HK-2 (cell line): ENCODE data around the gene HDAC10.
"Not testable (repeated sequence)": the region's sequence is repeated elsewhere in the genome, so short reads cannot be mapped to it uniquely, and the experiment has no call there.

ENCODE experiments used
- DNase-seq: peaks from one replicate; pipeline ENCODE4 v3.0.0-alpha.2; 2018; ENCODE audit not compliant: unreplicated experiment

HDAC10 gene

DNA sequence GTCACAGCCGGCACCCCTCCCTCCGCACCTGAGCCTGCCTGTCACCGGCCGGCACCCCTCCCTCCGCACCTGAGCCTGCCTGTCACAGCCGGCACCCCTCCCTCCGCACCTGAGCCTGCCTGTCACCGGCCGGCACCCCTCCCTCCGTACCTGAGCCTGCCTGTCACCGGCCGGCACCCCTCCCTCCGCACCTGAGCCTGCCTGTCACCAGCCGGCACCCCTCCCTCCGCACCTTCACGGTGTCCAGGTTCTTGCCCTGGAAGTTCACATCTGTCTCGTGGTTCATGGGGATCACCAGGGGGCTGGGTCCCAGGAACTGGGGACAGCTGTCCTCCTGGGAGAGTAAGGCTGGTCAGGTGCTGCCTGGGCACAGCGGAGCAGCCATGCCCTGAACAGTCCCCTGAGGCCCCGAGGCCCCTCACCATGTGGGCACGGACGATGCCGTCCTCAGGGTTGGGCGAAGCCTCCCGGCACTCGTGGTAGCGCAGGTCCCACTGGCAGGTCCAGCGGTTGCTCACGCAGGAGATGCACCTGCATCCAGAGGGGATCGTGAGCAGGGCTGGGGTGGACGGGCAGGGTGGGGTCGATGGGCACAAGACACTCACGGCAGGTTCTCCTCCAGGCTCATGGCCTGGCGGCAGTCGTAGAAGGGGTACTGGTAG lies 34.6 kb upstream of the HDAC10 start:
- DNase-seq, result no peak

DNA sequence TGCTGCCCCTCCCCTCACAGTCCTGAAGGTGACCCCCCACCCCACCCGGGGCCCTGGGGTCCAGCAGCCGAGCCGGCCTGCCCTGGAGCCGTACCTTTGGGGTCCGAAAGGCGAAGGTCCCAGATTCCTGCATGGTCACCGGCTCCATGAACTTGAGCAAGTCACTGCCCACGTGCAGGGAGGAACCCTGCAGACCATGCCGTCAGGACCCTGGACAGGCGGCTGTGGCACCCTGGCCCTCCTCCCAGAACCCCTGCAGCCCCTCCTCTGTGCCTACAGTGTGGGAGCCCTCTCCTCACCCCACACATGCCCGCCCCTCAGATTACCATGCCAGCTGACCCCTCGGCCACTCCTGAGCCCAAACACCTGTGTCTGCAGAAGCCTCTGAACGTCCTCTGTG lies 33.4 kb upstream of the HDAC10 start:
- no peak for DNase-seq

DNA sequence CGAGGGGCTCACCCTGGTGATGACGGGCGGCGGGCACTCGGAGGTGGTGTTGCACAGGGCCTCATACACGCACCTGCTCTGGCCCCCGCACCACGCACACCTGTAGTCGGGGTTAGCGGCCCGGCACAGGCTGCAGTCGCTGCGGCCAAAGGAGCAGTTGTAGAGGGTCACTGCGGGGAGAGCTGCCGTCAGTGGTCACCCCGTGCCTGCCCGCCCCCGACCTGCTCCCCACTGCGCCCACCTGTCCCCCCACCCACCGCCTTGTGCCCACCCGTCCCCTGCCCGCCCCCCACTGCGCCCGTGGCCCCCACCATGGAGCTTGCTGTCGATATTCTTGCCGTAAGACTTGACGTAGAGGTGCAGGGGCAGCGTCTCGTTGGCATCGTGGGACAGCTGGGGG lies 32.8 kb upstream of the HDAC10 start:
- no peak for DNase-seq

DNA sequence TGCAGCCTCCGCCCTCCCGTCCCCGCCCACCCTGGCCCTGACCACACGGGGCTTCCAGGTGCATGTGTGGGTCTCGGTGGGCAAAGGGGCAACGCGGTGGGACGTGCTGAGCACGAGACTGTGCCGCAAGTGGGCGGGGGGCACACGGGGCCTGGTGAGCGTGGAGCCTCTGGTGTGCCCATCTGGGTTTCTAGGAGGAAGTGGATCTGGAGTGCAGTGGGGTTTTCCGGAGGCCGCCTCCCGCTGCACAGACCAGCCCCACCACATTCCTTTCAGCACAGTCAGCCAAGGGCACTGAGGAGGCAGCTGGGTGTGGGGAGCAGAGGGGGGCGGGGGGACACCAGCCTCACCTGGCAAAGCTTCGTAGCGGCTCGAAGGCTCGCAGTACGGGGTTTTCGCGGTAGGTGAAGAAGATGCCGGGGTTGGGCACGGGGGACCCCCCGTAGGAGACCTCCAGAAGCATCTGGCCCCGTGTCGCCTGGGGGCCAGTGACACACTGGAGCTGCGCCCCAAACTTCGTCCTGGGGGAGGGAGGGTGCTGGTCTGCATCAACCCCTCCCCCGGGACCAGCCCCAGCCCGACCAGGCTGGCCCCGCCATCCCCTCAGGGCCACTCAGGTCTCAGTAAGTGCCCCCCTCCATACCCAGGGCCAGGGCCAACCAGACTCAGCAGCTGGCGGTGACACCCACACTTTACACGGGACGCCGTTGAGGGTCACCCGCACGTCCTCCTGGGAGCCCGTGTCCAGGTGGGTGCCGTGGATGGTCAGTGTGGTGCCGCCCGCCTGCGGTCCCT lies 31.5 kb upstream of the HDAC10 start:
- DNase-seq, result peak; percentile 85

DNA sequence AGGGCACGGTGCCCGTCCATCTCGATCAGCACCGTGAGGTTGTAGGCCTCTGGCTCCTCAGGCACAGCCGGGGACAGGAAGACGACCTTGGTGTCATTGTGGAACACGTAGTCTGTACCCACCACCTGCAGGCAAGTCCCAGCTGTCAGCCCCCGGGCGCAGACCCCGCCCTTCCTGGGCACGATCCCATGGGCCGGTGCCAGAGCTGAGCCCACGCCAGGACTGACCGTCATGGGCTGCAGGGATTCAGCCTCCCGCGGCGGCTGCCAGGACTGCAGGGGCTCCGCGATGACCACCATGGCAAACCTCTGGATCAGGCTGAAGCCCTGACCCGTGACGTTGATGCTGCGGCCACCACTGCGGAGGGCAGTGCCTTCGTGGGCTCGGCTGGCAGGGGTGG lies 30.9 kb upstream of the HDAC10 start:
- DNase-seq, result no peak

DNA sequence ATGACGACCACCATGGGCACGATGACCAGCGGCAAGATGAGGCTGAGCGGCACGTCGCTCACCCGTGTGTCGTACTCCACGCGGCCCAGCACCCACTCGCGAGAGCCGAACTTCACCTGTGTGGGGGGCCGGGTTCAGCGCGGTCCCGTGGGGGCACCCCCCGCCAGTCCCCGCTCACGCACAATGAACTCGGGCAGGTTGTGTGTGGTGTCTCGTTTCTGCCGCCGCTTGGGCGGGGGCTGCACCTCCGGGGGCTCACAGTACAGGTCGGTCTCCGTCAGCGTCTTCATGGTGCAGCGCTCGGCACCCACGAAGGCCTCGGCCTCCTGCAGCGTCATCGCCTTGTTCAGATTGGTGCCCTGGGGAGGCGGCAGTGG lies 30.3 kb upstream of the HDAC10 start:
- DNase-seq, result no peak

DNA sequence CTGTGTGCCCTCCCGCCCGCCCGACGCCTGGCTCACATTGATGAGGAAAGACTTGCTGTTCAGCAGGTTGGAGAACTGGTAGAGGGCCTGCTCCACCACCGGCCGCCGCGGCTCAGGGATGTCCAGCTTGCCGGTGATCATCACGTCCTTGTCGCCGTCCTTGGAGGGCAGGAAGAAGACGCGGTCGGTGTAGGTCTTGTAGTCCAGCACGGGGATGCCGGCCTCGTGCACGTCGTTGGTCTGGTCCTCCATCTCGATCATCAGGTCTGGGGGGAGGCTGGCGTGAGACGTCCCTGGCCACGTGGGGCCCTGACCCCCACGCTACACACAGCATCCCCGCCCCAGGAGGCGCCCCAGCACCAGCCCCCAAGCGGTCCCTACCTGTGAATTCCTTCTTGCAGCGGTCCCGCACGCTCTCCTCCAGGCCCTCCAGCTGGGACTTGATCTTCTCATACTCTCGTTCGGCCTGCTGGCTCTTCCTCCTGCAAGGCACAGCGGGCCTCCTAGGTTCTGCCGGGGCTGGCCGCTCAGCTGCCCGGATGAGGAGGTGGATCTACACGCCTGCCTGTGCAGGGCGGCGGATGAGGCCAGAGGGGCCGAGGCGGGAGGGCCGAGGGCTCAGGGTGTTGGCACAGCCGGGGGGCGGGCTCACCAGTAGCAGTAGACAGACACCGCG lies 29.8 kb upstream of the HDAC10 start:
- DNase-seq, result no peak

DNA sequence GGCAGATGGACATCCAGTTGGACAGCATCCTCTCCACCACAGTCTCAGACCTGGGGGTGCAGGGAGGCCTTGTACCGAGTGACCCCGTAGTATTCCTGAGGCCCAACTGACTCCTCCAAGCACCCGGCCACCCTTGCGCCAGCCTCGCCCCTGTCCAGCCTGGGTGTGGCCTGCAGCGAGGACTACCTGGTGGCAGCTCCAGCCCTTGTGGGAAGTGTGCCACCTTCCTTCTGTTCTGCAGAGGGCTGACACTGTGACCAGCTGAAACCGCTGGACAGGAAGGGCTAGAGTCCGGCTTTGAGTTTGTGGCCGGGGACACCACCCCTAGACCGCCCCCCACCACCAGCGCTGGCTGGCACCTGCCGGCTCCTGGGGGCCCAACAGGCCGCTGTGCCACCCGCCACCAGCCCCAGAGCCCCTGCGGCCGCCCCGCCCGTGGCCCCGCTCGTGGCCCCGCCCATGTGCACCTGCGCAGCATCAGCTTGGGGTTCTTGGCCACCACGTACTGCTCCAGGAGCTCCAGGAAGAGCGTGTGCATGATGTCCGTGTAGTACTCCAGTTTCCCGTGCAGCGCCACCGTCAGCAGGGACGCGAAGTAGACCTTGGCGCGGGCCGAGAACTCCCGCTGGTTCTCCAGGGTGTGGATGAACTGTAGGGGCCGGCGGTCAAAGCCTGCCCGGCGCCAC lies 29.1 kb upstream of the HDAC10 start:
- DNase-seq, result no peak

DNA sequence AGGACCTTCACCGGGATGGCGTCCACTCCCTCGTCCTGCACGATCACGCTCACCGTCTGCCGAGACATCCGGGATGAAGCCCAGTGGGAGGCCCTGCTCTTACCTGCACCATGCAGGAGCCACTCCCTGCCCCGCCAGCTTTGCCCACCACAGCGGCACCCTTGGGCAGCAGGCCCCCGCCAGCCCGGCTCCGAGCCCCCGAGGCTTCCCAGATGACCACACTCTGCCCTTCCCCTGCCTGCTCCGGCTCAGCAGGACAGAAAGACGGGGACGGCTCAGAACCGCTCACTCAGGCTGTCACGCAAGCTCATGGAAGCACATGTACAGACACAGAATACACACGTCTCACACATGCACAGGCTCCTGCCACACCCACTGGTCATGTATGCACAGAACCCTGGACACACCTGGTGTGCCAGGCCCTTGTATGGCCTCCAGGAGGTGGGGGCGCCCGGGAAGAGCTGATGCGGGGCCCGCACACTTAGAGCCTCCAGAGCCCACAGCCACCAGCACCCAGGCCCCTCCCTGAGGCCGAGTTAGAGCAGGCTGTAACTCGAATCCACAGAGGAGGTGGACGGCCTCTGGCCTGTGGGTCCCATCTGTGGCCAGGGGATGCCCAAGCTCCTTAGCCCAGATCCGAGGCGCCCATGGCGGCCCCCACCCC lies 28.0 kb upstream of the HDAC10 start:
- no peak for DNase-seq

DNA sequence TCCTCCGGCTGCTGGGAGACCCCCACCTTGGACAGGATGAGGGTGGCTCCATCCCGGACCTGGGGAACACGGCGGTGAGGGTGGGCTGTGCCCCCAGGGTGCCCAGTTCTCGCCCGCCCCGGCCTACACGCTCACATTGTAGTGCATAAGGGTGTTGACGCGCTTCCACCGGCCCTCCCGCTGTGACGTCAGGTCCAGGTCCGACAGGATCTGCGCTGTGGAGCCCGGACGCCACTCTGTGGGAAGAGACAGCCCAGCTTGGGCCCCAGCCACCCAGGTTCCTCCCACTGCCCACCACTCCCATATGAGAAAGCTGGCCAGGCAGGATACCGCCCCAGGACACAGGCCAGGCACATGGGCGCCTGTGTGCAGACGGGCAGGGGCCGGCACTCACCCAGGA lies 27.4 kb upstream of the HDAC10 start:
- DNase-seq, result no peak

DNA sequence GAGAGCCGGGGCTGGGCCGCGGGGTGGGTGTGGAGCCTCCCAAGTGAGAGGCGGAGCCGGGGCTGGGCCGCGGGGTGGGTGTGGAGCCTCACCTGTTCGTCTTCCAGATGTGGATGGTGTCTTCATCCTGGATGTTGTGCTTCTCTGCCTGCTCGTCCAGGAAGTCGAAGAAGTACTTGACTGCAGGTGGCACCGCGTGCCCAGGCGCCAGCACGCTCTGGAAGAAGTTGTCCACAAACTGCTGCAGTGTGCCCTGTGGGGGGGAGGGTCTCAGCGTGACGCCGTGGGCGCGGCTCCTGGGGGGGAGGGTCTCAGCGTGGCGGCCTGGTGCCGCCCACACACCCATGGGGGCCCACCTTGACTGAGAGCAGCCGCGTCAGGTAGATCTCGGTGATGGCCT lies 26.7 kb upstream of the HDAC10 start:
- no peak for DNase-seq

DNA sequence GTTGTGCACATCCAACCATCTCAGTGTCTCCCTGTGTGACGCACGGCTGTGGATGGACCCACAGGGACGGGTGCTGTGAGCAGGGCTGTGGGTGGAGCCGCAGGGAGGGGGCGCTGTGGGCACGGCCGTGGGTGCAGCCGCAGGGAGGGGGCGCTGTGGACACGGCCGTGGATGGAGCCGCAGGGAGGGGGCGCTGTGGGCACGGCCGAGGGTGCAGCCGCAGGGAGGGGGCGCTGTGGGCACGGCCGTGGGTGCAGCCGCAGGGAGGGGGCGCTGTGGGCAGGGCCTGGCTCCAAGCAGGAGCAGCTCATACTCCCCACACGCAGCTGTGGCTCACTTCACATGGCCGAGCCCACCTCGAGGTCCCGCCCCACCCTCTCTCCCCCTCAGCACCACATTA lies 25.1 kb upstream of the HDAC10 start:
- peak; percentile 38 for DNase-seq

DNA sequence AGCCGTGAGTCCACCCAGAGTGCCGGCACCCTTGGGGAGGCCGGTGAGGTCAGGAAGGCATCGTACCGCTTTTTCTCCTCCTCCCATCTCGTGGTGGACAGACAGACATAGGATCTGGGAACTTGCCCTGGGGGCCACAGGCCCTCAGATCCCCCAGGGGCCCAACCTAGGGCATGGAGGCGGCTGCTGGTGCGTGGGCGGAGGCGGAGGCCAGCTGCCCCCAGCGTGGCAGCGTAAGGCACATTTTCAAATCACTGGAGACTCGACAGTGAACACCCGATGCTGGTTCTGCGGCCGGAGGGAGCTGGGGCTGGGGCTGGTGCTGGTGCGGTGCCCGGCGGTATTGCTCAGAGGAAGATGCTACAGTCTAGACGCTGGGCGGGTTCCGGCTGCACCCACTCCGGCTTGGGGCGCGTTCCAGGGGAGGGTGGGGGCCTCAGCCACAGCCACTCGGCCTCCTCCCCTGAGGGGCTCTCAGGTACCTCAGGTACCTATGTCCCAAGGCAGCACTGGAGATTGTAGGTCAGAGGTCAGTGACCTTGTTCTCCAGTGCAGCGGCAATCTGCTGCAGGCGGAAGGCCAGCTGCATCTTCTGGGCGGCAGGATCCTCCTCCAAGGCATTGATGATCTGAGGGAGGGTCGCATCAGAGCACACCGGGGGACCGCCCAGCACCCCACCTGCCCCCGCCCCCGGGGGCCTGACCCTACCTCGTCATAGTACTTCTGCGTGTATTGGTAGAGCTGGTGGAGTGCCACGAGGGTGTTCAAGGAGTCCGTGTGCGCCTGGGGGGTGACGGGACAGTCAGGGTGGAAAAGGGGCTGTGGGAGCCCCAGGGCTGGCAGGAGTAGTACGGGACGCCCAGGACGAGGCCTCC lies 24.4 kb upstream of the HDAC10 start:
- no peak for DNase-seq

DNA sequence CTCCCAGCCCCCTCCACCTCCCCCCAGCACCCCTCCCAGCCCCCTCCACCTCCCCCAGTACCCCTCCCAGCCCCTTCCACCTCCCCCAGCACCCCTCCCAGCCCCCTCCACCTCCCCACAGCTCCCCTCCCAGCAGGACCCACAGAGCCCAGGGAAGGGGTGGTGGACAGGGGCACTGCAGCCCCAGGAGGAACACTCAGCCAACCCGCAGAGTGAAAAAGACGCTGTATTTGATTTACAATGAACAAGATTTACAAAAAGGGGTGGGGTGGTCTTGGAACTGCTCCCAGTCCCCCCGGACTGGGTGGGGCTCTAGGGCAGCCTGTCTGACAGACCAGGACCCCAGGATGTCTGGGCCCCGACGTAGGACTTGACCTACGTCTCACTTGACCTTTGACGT lies 23.7 kb upstream of the HDAC10 start:
- DNase-seq, result no peak

DNA sequence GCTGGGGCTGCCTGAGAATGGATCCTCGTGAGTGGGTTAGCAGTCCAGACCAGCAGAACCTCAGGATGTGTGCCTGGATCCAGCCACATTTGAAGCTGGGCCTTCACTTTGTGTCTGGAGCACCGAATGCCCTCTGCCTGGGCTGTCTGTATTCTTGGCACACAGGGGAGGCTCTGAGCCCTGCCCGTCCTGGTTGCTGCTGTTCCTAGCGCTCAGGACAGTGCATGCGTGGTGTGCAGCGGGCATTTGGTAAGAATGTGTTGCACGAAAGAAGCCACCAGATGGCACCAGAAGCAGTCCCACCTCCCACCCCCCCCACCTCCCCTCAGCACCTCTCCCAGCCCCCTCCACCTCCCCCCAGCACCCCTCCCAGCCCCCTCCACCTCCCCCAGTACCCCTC lies 23.2 kb upstream of the HDAC10 start:
- DNase-seq, result peak; percentile 56

DNA sequence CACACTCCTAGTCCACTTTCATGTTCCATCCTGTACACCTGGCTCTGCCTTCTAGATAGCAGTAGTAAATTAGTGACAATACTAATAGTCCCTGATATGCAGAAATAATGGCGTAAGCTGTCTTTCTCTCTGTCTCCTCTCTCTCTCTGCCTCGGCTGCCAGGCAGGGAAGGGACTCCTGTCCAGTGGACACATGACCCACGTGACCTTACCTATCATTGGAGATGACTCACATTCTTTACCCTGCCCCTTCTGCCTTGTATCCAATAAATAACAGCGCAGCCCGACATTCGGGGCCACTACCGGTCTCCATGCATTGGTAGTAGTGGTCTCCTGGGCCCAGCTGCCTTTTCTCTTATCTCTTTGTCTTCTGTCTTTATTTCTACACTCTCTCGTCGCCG lies 22.7 kb upstream of the HDAC10 start:
- not testable (repeated sequence) for DNase-seq

DNA sequence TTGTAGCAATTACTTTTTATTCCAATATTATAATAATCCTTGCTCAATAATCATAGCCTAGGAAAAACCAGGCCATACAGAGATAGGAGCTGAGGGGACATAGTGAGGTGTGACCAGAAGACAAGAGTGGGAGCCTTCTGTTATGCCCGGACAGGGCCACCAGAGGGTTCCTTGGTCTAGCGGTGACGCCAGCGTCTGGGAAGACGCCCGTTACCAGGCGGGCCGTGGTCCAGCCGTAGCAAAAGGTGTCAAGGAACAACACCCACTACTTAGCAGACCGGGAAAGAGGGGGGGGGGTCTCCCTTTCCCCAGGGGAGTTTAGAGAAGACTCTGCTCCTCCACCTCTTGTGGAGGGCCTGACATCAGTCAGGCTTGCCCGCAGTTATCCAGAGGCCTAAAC lies 22.3 kb upstream of the HDAC10 start:
- DNase-seq, result not testable (repeated sequence)

DNA sequence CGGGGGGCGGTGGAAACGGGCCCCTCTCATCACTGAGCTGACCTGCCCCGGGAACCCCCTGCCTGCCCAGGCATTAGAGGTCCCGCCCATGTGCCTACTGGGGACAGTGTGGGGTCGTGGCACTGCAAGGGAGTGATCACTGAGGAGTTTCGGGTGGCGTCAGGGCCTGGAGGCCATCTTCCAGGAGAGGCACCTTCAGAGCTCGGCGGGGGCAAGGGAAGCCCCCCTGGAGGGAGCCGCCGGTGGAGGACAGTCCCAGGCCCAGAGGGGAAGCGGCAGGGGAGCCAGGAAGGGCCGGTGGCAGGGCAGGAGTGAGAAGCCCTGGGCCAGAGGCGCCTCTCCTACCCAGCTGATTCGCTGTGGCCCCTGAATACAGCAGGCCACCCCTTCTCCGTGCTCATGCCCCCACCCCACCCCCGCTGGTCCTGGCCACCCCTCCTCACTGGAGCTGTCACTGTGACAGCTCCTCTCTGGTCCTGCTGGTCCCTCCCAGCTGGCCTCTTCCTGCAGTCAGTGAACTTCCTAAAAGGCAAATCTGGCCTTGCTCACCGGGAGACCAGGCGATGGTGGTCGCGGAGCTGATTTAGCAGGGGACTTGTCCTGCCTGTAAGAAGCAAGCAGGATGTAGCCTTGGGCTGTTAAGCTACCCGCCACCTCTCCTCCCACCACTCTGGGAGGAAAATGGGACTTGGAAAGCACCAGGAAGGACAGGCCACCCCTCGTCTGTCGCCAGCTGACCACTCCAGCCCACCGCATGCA lies 21.2 kb upstream of the HDAC10 start:
- DNase-seq, result no peak

DNA sequence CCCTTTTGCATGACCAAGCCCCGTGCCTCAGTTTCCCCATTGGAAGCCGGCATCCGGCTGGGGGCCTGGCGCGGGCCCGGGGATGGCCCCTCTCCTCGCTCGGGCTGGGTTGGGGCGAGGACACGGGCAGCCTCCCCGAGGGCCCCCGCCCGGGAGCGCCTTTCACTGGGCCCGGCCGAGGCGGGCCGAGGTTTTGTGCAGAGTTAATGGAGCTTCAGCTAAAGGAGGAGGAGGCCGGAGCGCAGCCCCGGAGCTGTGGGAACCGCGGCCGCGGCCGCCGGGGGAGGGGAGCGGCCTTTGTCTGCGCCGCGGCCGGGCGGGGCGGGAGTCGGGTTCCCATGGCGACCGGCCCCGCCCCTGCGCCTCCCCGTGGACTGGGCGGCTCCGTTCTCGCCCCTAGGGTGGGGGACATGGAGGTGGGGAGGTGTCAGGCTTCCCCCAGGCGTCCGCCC lies 20.5 kb upstream of the HDAC10 start:
- DNase-seq, result peak; percentile 62
